Measurements from ENCODE around the gene ZNF607.

GRCh38 chr19:37718304-37718703 lies 1.3 kb downstream of the ZNF607 start:
- TF ChIP-seq EZH2 (IDR thresholded peaks at IDR 0.05), result no peak
- no peak for TF ChIP-seq POLR2AphosphoS5 (IDR thresholded peaks at IDR 0.05; ENCODE audit: borderline replicate concordance, low read depth, low read length)
- TF ChIP-seq FOXP2 (optimal IDR thresholded peaks at IDR 0.05; ENCODE audit: control extremely low read depth, extremely low read length, insufficient read depth), result no peak
